HG03025 (cell line): Measurements from ENCODE around the gene UFD1.

ENCODE experiments used
- ATAC-seq: cut with Tn5 transposase; IDR thresholded peaks from one replicate; pipeline ENCODE4 v1.9.1; 2021; ENCODE audit warnings: mild to moderate bottlenecking, moderate library complexity; ENCODE audit not compliant: unreplicated experiment, low FRiP score

Gene UFD1

DNA sequence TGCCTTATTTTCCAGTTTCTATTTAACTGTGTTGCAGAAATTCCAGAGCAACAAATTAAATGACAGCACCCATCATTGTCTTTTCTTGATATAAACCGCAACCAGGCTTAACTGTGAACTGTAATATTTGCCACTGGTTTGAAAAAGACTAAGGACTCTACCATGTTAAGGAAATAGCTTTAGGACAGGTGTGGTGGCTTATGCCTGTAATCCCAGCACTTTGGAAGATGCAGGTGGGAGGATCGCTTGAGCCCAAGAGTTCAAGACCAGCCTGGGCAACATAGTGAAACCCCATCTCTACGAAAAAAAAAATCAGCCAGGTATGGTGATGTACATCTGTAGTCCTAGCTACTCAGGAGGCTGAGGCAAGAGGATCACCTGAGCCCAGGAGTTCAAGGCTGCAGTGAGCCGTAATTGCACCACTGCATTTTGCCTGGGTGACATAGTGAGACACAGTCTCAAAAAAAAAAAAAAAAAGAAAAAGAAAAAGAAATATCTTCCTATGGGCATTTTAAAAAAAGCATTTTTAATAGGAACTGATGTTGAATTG is 76.3 kb downstream of the UFD1 start:
- no peak for ATAC-seq

DNA sequence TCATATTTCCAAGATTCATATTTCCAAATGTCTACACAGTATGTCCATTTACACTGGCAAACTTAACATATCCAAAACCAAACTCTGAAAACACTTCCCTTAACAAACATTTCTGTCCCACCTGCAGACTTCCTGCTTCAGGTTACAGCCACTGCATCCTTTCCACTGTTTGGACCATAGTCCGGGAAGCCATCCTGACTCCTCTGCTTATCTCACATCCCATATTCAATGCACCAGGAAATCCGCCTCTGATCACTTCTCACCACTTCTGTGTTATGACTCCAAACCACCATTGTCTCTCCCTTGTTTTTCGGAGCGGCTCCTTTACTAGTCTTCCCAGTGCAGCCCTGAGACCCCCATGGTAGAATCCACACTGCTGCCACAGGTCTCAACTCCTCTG is 77.5 kb downstream of the UFD1 start:
- ATAC-seq = no peak

DNA sequence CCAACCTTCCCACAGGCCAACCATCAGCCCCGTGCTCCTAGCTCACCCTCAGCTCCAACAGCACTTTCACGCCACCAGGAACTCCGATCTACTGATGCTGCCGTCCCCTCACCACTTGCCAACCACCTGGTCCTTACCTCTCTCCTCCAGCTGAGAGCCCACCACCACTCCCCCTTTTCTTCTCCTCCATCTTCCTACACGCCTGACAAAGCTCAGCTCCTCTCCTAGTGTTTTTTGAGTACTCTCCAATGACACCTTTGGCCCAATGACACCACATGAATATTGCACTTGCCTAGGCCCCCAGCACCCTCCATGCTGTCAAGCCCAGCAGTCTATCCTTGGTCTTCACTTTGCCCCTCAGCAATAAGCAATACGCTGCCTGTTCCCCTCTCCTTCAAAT is 78.1 kb downstream of the UFD1 start:
- no peak for ATAC-seq
